HPDE6-E6E7 (cell line): Measurements from ENCODE around the gene CAMTA1.
"Not testable (repeated sequence)": the region's sequence is repeated elsewhere in the genome, so short reads cannot be mapped to it uniquely, and the experiment has no call there.

Experiments
- DNase-seq: peaks from one replicate; pipeline ENCODE4 v3.0.0; 2011; ENCODE audit warnings: missing footprints; ENCODE audit errors: extremely low spot score

CAMTA1 gene

DNA sequence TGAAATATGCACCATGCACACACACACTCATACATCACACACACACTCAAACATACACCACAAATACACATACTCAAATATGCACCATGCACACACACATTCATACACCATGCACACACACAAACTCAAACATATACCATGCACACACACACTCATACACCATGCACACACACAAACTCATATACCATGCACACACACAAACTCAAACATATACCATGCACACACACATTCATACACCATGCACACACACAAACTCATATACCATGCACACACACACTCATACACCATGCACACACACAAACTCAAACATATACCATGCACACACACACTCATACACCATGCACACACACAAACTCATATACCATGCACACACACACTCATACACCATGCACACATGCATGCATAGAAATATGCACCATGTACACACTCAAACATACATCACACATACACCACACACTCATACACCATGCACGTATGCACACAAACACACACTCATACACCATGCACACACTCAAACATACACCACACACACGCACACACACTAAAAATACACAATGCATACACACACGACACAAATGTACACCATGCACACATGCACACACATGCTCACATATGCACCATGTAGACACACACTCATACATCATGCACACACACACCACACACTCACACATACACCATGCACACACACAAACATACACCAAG is 362.5 kb downstream of the CAMTA1 start:
- not testable (repeated sequence) for DNase-seq

DNA sequence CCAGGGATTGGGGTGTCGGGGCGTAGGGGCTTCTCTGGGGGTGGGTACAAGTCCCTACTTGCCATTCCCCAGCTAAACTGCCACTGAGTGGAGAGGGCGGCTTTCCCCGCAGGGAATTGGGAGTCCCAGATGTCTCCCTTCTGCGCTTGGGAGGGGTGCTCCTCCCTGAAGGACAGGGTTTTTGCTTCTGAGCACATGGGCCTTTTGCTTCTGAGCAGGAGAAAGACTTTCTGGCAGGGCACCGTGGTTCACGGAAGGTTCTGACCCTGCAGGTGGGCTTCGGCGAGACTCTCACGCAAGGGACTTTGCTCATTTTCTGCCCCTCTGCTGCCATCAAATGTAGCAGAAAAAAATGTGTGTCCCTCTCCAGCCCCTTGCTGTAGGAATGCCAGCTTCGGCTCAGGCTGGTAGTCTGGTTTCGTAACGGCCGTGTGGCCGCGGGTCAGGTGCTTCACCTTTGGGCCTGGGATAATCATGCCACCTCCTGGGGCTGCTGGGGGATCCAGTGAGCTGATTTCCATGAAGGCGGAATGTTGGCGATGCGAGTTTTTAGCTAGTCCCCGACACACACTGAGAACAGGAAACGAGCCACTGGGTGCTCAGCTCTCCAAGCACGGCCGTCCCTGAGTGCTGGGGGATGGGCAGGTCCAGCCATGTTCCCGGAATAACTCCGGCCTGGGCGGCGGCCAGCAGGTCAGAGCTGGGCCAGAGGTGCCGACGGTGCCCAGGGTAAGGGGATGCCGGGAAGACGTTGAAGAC is 364.0 kb downstream of the CAMTA1 start:
- no peak for DNase-seq

DNA sequence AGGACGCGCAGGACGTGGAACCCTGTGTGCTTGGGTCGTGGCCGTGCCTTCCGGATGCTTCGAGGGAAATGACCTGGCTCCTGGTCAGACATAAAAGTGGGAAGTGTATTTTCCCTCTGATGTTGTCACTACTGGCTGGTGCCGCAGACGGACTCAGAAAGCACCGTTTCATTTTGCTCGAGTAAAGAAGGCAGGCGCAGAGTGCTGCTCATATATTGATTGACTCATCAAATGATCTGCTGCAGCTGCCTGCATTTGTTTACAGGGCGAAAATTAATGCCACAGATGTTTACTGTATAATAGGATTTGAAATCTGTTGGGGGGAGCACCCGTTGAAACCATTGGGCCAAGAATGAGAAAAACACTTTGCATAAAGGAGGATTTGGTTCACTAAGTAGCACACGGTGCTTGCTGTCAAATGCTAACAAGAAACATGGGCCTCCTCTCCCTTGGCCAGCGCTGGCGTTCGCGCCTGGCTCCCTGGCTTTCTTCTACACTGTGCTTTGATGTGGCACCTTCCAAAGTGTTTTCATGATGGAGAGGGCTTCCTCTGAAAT is 365.5 kb downstream of the CAMTA1 start:
- no peak for DNase-seq

DNA sequence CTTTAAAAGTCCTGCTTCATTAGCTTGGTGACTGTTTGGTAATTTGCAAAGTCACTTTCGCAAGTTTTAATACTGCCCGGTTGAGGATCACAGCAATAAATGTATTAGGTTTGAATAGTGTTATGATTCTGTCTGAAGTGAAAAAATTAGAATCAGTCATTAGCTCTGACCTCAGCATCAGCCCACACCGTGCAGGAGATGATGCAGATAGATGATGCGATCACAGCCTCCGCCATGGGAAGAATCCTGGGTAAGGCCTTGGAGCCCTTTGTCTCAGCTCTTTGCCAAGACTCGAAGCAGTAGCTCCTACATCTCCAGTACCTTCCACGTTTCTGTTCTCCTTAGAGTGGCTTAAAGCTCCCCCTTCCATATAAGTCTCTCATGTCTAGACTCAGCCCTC is 366.7 kb downstream of the CAMTA1 start:
- DNase-seq: no peak

DNA sequence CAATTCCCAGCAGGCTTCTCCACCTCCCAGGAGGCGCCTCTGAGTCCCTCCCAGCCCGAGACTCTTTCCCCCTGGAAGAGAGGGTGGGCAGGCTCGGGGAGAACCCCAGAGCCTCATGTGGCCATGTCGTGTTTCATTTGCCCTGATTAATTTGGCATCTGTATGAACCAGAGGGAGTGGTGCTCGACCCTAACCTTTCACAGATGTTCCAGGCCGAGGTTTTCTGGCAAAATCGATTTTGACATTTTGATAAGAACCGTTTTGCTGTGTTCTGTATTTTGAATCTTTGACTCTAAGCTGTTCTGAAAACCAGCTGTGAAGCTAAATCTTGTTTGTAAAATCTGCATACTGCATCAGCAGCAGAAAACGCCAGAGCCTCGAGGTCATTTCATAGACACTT is 367.4 kb downstream of the CAMTA1 start:
- no peak for DNase-seq

DNA sequence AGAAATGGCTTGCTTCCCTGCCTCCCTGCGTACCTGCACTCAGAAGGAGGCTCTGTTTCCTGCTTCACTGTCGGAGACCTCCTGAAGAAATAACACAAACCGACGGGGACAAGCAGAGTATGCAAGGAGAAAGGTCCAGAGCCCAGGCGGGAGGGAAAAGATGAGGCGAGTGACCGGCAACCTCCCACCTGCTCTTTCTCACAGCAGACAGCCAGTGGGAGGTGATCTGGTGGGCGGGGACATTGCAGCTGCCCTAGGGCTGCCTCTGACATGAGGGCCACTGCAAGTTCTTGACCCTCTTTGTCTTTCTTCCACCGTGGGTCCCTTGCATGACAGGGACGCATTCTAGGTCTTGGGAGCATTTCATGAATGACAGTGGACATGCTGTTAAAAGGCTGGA is 368.2 kb downstream of the CAMTA1 start:
- DNase-seq: no peak

DNA sequence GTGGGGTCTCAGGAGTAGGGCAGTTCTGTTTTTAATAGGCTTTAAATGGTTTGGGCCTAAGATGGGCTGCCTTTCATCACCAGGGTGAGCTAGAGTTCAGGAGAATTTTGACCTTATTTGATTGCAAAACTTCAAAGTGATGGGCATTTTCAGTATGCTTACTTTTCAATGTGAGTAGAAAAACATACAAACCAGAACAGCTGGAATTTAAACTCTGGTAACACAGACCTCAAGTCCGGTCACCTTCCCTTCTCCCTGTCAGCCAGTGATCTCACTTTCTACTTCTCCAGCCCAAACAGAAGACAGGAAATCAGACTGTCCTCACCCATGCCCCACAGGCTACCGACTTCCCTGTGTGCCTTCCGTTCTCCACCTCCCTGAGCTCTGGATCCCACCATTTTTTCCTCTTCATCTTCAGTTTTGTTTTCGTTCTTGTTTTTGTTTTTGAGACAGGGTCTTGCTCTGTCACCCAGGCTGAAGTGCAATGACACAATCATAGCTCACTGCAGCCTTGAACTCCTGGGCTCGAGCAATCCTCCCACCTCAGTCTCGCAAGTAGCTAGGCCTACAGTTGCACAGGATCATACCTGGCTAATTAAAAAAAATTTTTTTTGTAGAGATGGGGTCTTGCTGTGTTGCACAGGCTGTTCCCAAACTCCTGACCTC is 374.0 kb downstream of the CAMTA1 start:
- no peak for DNase-seq

DNA sequence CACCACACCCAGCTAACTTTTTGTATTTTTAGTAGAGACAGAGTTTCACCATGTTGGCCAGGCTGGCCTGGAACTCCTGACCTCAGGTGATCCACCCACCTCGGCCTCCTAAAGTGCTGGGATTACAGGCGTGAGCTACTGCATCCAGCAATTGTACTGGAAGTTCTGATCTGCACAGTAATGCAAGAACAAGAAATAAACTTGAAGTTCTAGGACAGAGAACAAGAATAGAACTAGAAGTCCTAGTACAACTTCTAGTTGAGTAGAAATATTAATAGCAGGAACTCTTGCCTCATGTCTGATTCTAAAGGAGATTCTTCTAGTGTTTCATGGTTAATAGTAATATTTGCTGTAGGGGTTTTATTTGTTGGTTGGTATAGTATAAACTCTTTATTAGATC is 383.3 kb downstream of the CAMTA1 start:
- not testable (repeated sequence) for DNase-seq

DNA sequence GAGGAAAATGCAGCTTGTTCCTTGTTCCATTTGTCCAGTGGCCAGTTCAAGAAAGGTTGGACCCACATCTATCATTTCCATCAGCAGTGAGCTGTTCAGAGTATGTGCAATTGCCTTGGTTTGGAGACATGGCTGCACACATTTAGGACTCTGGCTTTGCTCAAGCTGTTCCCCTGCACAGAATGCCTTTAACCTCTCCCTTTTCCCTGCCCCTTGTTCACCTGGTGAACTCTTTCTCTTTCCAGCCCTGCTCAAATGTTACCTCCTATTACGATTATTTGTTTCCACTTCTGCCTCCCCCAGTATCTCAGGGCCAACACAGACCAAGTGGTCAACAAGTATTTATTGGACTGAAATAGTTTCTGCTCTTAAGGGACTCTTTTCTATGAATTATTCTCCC is 385.9 kb downstream of the CAMTA1 start:
- DNase-seq: no peak

DNA sequence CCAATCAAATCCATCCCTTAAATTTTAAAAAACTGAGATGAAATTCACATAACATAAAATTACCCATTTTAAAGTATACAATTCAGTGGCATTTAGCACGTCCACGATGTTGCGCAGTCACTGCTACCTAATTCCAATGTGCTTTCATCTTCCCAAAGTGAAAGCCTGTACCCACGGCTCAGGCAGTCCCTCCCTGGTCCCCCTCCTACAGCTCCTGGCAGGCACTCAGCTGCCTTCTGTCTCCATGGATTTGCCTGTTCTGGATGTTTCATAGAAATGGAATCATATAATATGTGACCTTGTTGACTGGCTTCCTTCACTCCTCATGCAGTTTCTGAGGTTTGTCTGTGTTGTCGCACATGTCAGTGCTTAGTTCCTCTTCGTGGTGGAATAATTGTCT is 386.3 kb downstream of the CAMTA1 start:
- DNase-seq: no peak

DNA sequence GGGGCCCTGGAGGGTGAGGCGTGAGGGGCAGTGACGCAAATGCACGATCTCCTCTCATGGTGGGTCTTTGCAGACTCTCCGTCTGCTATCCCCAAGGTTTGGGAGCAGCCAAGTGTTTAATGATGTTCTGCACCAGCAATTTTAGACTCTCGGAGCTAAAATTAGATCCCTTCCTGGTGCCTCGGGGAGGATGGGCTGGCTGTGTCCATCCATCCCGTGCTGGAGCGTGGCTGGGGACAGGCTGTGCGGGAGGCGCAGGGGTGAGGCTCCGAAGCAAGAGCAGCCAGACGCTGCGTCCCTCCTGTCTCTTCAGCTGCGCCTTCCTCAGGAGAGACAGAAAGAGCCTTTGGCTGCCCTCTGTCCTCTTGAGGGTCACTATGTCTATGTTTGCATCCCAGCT is 387.6 kb downstream of the CAMTA1 start:
- DNase-seq: no peak

DNA sequence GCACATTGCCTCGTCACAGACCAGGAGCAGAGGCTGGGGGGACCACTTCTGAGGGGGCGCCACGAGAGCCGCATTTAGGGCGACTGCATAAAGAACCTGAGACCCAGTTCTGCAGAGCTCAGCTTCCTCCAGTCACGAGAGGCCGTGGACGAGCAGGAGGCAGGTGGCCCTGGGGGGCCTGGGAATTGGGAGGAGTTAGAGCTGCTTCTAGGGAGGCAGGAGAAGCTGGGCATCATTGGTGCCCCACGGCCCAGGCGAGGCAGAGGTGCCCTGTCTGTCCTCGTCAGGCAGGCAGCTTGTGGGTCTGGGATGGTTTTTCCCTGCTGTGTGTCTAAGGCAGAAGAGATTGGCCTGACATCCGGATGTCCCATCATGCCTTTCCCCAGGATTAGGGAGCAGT is 389.3 kb downstream of the CAMTA1 start:
- DNase-seq: no peak

DNA sequence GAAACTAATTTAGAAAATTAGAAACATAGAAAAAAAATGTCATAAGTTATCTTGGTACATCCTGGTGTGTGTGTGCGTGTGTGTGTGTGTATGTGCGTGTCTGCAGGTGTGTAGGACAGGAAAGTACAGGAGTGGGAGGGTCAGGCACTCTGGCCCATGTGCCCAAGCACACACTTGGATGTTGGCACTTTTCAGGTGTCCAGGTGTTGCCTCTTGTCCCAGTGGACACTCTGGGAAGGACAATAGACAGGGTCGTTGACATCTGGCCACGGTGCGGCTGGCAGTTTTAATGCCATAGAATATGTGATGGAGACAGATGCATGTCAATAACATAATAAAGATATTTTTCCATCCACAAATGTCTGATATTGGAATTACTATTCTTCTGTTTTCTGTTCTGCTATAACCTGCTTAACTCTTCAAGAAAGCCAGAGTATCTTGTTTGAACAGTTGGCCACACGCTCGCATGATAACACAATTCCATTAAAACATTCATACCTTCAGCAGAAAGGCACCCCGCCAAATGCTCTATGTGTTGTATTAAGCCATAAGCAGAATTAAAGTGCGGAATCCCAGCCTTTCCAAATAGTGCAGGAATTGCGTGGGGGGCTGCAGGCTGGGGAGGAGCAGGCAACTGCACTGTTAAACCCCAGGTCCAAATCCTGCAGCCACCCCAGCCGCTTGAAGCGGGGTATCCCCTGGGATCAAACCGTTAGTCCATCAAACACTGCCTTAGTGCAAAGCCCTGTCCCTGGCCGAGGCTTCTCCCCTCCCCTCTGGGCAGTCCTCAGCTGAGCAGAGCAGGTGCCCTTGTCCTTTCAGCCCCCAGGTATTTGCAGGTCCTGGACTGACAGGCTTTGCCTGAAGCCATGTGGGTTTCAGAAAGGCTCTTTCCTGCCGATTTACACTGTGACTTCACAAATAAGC is 390.0 kb downstream of the CAMTA1 start:
- no peak for DNase-seq

DNA sequence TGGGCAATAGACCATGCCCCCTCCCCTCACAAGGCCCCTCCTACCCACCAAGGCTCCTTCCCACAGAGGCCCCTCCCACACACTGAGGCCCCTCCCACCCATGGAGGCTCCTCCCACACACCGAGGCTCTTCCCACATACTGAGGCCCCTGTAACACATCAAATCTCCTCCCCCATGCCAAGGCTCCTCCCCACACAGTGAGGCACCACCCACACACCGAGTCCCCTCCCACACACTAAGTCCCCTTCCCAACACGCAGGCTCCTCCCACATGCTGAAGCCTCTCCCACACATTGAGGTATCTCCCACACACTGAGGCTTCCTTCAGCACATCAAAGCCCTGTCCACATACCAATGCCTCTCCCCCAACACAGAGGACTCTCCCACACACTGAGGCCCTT is 391.8 kb downstream of the CAMTA1 start:
- no peak for DNase-seq

DNA sequence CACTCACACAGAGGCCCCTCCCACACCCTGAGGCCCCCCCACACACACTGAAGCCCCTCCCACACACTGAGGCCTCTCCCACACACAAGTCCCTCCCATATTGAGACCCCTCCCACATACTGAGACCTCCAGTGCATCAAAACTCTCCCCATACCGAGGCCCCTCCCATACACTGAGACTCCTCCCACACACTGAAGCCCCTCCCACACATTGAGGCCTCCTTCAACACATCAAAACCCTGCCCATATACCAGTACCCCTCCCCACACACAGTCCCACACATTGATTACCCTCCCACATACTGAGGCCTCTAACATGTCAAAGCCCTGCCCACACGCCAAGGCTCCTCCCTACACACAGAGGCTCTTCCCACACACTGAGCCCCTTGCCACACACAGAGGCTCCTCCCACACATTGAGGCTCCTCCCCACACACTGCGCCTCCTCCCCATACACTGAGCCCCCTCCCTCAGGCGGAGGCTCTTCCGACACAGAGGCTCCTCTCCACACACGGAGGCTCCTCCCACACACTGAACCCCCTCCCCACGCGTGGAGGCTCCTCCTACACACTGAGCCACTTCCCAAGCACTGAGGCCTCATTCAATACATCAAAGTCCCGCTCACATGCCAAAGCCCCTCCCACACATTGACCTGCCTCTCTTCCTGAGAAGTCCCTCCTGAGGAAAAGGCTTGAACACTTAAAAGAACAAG is 392.3 kb downstream of the CAMTA1 start:
- DNase-seq: no peak

DNA sequence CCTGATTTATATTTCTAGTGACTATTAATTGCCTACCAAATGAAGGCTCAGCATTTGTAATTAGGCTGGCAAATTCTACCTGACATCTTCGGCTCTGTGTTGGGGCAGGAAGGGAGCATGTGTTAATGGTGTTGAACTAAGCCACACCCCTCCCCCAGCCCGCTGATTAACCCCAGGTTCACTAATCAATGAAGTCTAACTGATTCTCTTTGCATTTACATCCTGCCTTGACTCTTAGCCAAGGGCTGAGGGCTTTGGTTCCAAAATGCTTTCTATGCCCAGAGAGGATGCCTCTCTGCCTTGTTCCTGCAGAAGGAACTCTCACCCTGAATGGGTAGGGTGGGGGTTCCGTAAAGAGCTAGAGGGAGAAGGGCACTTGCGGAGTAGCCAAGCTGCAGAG is 393.1 kb downstream of the CAMTA1 start:
- DNase-seq: no peak

DNA sequence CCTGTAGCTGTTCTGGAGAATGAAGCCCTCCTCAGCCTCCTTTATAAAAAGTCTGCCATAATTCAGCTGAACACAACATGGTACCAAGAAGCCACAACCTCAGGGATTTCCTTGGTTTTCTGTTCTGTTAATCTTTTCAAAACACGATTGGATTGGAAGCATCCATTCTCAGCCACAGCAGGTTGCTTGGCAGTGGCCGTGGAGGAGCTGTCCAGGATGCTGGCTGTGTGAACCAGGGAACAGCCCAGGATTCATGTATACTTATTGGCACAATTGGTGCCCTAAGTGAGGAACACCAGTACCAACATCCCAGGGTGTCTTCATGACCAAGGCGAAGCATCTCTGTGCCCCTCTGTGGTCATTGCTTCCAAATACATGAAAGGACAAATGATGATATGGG is 393.5 kb downstream of the CAMTA1 start:
- no peak for DNase-seq

DNA sequence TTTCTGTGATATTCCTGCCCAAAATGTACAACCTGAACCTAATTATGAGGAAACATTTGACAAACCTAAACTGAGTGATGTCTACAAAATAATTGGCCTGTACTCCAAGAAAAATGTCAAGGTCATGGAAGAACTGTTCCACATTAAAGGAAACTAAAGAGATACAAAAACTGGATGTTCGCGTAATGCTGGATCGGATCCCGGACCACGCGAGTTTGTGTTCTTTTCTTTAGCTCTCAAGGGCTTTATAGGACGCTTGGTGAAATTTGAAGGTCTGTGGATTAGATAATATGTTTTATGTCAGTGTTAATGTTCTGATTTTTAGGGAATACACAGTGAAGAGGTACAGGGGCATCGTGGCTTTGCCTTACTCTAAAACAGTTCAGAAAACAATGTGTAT is 400.5 kb downstream of the CAMTA1 start:
- DNase-seq: no peak

DNA sequence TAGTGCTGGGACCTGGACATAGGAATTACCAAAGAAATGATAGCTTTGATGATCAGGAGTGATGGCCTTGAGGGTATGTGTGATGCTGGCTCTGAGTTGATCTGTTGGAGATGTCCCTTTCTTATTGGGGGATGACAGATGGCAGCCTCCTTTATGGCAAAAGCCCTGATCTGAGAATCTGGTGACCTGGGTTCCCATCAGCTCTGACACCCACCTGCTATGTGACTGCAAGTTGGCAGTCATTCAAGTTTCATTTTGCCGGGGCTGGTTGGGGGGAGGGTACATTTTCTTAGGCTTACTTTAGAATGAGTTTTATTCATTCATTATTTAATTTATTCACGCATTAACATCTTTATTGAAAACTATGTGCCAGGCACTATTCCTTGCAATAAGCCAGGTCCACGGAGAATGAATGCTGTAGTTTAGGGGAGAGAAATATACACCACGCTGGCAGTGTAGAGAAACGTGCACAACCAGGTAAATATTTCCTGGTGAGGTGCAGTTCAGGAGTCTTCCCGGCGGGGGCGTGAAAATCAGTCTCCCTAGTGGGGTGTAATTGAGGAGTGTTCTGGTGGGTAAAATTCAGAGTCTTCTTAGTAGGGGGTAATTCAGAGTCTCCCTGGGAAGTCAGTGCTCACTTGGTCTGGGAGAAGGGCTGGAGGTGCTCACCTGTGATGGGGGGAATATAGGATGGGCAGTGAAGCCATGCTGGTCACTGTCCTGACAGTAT is 401.3 kb downstream of the CAMTA1 start:
- DNase-seq: no peak

DNA sequence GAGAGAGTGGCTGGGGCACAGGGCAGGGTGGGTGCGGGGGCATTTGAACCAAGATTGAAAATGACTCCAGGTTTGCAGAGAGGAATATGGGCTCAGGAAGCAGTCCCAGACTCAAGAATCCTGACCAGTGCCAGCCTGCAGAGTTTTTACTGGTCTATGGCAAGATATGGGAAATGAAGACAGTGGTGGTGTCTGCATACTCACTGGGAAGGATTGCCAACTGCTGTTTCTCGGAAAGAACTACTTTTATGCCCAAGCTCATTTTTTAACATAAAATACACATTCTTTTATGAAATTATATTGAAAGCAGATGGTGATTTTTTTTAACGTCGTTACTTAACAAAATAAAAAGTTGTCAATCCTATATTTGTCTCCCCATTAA is 401.8 kb downstream of the CAMTA1 start:
- no peak for DNase-seq
